ENCODE data around the gene LY6G6D. TPM values are rescaled to one million over a fixed set of nuclear protein-coding genes. Genes with fewer than 3 reads are reported as not detected.

LY6G6D gene
- total RNA-seq, 1 experiment from 2014 or later = not detected

- no peak for DNase-seq (ENCODE audit: low read depth)
Observed at GRCh38 chr6:31762878-31763618, 47.9 kb downstream of the LY6G6D start.

DNA sequence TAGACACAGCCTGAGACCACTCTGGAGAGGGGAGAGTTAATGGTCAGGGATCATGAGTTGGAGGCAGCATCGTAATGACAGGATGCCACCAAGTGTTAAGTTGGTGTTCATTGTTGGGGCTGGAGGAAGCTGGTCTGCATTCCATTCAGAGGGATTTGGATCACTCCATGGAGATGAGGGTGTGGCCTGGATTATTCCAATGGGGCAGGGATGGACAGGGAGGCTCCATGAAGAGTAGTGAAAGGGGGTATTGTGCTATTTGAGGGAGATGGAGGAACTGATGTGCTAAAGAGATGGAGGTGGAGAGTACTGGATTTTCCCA lies 48.4 kb downstream of the LY6G6D start:
- no peak for DNase-seq (ENCODE audit: low read depth)

GRCh38 chr6:31764198-31764597 lies 49.0 kb downstream of the LY6G6D start:
- DNase-seq (ENCODE audit: low read depth) = no peak

DNA sequence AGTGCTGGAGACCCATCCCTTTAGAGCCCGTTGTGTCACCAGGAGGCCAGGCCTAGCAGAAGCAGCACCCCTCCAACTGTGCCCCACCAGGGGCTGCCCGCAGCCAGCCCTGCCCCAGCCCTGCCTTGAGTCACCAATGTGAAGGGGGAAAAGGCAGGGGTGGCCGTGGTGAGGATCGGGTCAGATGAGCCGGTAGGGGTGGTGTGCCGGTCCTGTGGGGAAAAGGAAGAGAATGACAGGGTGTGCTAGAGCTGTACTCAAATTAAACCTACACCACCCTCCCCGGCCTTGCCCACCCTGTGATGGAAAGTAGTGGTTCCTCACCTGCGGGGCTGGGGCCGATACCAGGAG lies 50.4 kb downstream of the LY6G6D start:
- no peak for DNase-seq (ENCODE audit: low read depth)

- no peak for DNase-seq (ENCODE audit: low read depth)
Observed at GRCh38 chr6:31765910-31766794, 51.0 kb downstream of the LY6G6D start.

DNA sequence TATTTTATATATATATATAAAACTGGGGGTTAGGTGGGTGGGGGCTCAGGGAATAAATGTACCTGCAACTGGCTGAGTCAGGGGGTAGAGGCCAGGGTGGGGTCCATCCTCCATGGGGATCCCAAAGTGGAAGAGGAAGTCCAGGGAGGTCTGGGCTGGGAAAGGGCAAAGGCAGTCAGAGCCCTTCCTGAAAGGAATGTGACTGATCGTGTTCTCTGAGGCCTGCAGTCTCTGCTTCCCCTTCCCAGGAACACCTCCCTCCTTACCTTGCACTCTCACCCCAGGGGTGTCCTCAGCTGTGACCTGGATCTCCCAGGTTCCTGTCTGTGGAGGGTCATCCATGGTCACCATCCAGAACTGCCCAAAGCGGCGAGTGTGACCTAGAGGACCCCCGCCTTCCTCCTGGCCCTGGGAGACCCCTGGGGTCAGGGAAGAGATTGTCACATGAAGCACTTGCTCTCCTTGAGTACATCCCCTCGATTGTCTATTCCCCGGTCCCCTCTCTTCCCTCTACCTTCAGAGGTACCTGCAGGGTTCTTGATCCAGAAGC lies 52.0 kb downstream of the LY6G6D start:
- DNase-seq (ENCODE audit: low read depth) = no peak

Other genes with a start within 250 kb of the LY6G6D start
- 24.9 and 27.3 TPM in 2 replicates for gene MICB, start 217.2 kb upstream of the LY6G6D start, total RNA-seq (2014; rRNA removed; shearing (Covaris generic))
- not detected in 2 replicates for gene MCCD1, start 186.4 kb upstream of the LY6G6D start, total RNA-seq (2014; rRNA removed; shearing (Covaris generic))
- gene DDX39B, start 173.3 kb upstream of the LY6G6D start, total RNA-seq (2014; rRNA removed; shearing (Covaris generic)) = 678 and 762 TPM in 2 replicates
- 1.5 TPM in 1 of 2 replicates, not detected in the other for gene ATP6V1G2, start 168.7 kb upstream of the LY6G6D start, total RNA-seq (2014; rRNA removed; shearing (Covaris generic))
- gene NFKBIL1, start 167.7 kb upstream of the LY6G6D start, total RNA-seq (2014; rRNA removed; shearing (Covaris generic)) = 16.2 and 21.5 TPM in 2 replicates
- 0.11 TPM in 1 of 2 replicates, not detected in the other for gene LTA, start 143.1 kb upstream of the LY6G6D start, total RNA-seq (2014; rRNA removed; shearing (Covaris generic))
- 1.4 and 4.0 TPM in 2 replicates for gene TNF, start 139.8 kb upstream of the LY6G6D start, total RNA-seq (2014; rRNA removed; shearing (Covaris generic))
- 2.1 TPM in 1 of 2 replicates, not detected in the other for gene LTB, start 132.9 kb upstream of the LY6G6D start, total RNA-seq (2014; rRNA removed; shearing (Covaris generic))
- 0.09 and 3.5 TPM in 2 replicates for gene LST1, start 129.1 kb upstream of the LY6G6D start, total RNA-seq (2014; rRNA removed; shearing (Covaris generic))
- not detected in 2 replicates for gene NCR3, start 122.3 kb upstream of the LY6G6D start, total RNA-seq (2014; rRNA removed; shearing (Covaris generic))
- not detected in 2 replicates for gene AIF1, start 100.1 kb upstream of the LY6G6D start, total RNA-seq (2014; rRNA removed; shearing (Covaris generic))
- gene PRRC2A, start 94.6 kb upstream of the LY6G6D start, total RNA-seq (2014; rRNA removed; shearing (Covaris generic)) = 50.1 and 51.9 TPM in 2 replicates
- 256 and 287 TPM in 2 replicates for gene BAG6, start 62.7 kb upstream of the LY6G6D start, total RNA-seq (2014; rRNA removed; shearing (Covaris generic))
- 0.18 and 1.4 TPM in 2 replicates for gene APOM, start 59.5 kb upstream of the LY6G6D start, total RNA-seq (2014; rRNA removed; shearing (Covaris generic))
- 15.9 and 18.0 TPM in 2 replicates for gene C6orf47, start 54.6 kb upstream of the LY6G6D start, total RNA-seq (2014; rRNA removed; shearing (Covaris generic))
- gene GPANK1, start 50.4 kb upstream of the LY6G6D start, total RNA-seq (2014; rRNA removed; shearing (Covaris generic)) = 32.9 and 40.2 TPM in 2 replicates
- 328 and 376 TPM in 2 replicates for gene CSNK2B, start 49.3 kb upstream of the LY6G6D start, total RNA-seq (2014; rRNA removed; shearing (Covaris generic))
- 0.91 and 6.3 TPM in 2 replicates for gene LY6G5B, start 45.4 kb upstream of the LY6G6D start, total RNA-seq (2014; rRNA removed; shearing (Covaris generic))
- gene LY6G5C, start 34.3 kb upstream of the LY6G6D start, total RNA-seq (2014; rRNA removed; shearing (Covaris generic)) = 1.8 TPM in 1 of 2 replicates, not detected in the other
- 55.2 and 64.4 TPM in 2 replicates for gene ABHD16A, start 12.0 kb upstream of the LY6G6D start, total RNA-seq (2014; rRNA removed; shearing (Covaris generic))
- not detected in 2 replicates for gene LY6G6F, start 8.5 kb upstream of the LY6G6D start, total RNA-seq (2014; rRNA removed; shearing (Covaris generic))
- not detected in 2 replicates for gene LY6G6C, start 6.4 kb downstream of the LY6G6D start, total RNA-seq (2014; rRNA removed; shearing (Covaris generic))
- gene MPIG6B, start 8.0 kb downstream of the LY6G6D start, total RNA-seq (2014; rRNA removed; shearing (Covaris generic)) = not detected in 2 replicates
- 46.1 and 55.6 TPM in 2 replicates for gene DDAH2, start 14.0 kb downstream of the LY6G6D start, total RNA-seq (2014; rRNA removed; shearing (Covaris generic))
- 1,198 and 1,241 TPM in 2 replicates for gene CLIC1, start 21.2 kb downstream of the LY6G6D start, total RNA-seq (2014; rRNA removed; shearing (Covaris generic))
- 19.9 and 20.9 TPM in 2 replicates for gene MSH5, start 24.7 kb downstream of the LY6G6D start, total RNA-seq (2014; rRNA removed; shearing (Covaris generic))
- 0.27 and 1.6 TPM in 2 replicates for gene SAPCD1, start 47.3 kb downstream of the LY6G6D start, total RNA-seq (2014; rRNA removed; shearing (Covaris generic))
- 0.34 TPM in 1 of 2 replicates, not detected in the other for gene VWA7, start 62.0 kb downstream of the LY6G6D start, total RNA-seq (2014; rRNA removed; shearing (Covaris generic))
- gene VARS1, start 80.4 kb downstream of the LY6G6D start, total RNA-seq (2014; rRNA removed; shearing (Covaris generic)) = 77.3 and 80.3 TPM in 2 replicates
- 91.8 and 146 TPM in 2 replicates for gene LSM2, start 91.6 kb downstream of the LY6G6D start, total RNA-seq (2014; rRNA removed; shearing (Covaris generic))
- gene HSPA1L, start 99.9 kb downstream of the LY6G6D start, total RNA-seq (2014; rRNA removed; shearing (Covaris generic)) = 0.12 and 0.80 TPM in 2 replicates
- 148 and 171 TPM in 2 replicates for gene HSPA1A, start 100.2 kb downstream of the LY6G6D start, total RNA-seq (2014; rRNA removed; shearing (Covaris generic))
- gene HSPA1B, start 112.4 kb downstream of the LY6G6D start, total RNA-seq (2014; rRNA removed; shearing (Covaris generic)) = 194 and 206 TPM in 2 replicates
- gene NEU1, start 147.5 kb downstream of the LY6G6D start, total RNA-seq (2014; rRNA removed; shearing (Covaris generic)) = 46.6 and 51.0 TPM in 2 replicates
- gene SLC44A4, start 163.6 kb downstream of the LY6G6D start, total RNA-seq (2014; rRNA removed; shearing (Covaris generic)) = not detected in 2 replicates
- gene EHMT2, start 182.3 kb downstream of the LY6G6D start, total RNA-seq (2014; rRNA removed; shearing (Covaris generic)) = 72.8 and 80.6 TPM in 2 replicates
- gene ZBTB12, start 186.7 kb downstream of the LY6G6D start, total RNA-seq (2014; rRNA removed; shearing (Covaris generic)) = 7.5 and 9.8 TPM in 2 replicates
- gene C2, start 212.4 kb downstream of the LY6G6D start, total RNA-seq (2014; rRNA removed; shearing (Covaris generic)) = 0.24 and 1.5 TPM in 2 replicates
- 0.18 and 0.86 TPM in 2 replicates for gene CFB, start 230.7 kb downstream of the LY6G6D start, total RNA-seq (2014; rRNA removed; shearing (Covaris generic))
- 180 and 195 TPM in 2 replicates for gene NELFE, start 243.6 kb downstream of the LY6G6D start, total RNA-seq (2014; rRNA removed; shearing (Covaris generic))
- gene SKIC2, start 243.8 kb downstream of the LY6G6D start, total RNA-seq (2014; rRNA removed; shearing (Covaris generic)) = 59.7 and 62.5 TPM in 2 replicates

Data from Daoy (cell line).